ENCODE data around the gene HADHA. TPM values are rescaled to one million over a fixed set of nuclear protein-coding genes. Genes with fewer than 3 reads are reported as not detected.

HADHA gene
- total RNA-seq, 2 donors from 2014 or later: 226 to 266 TPM

DNA sequence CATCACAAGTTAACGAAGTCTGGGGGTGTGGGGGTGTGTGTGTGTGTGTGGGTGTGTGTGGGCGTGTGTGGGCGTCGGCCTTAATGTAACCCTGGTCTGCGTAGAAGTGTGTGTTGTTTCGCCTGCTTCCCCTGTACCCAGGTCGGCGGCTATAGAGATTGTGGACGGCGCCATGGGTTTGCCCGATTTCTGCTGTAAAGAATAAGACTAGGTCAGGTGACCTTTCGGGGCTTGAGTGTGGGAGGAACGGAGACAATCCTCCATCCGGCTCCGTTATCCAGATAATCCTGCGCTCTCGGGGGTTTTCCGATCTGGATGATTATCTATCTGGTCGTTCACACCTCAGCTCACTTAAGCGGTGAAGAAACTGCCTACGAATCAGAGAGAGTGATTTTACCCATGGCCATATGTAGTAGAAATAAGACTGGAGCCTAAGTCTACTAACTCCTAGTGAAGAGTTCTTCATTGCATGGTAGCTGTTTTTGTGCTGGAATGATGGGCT lies 850 bp upstream of the HADHA start:
- H3K9me3 ChIP-seq: no peaks in the 10 kb centered on the region
- H3K27me3 ChIP-seq: no peaks in the 10 kb centered on the region
- peaks cover 18% of the 10 kb centered on the region for H3K4me1 ChIP-seq
- TF ChIP-seq, protein P1, sequence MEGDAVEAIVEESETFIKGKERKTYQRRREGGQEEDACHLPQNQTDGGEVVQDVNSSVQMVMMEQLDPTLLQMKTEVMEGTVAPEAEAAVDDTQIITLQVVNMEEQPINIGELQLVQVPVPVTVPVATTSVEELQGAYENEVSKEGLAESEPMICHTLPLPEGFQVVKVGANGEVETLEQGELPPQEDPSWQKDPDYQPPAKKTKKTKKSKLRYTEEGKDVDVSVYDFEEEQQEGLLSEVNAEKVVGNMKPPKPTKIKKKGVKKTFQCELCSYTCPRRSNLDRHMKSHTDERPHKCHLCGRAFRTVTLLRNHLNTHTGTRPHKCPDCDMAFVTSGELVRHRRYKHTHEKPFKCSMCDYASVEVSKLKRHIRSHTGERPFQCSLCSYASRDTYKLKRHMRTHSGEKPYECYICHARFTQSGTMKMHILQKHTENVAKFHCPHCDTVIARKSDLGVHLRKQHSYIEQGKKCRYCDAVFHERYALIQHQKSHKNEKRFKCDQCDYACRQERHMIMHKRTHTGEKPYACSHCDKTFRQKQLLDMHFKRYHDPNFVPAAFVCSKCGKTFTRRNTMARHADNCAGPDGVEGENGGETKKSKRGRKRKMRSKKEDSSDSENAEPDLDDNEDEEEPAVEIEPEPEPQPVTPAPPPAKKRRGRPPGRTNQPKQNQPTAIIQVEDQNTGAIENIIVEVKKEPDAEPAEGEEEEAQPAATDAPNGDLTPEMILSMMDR (IDR thresholded peaks at IDR 0.05): no peak
- H3K4me3 ChIP-seq: peak overlapping the region; percentile 89
- no peaks in the 10 kb centered on the region for H3K36me3 ChIP-seq
- DNase-seq: peak; percentile 63
- H3K9ac ChIP-seq (ENCODE audit: low read depth in 2 of 2, low read length in 2 of 2): peak overlapping the region; percentile 90 to 99
- H3K27ac ChIP-seq: peak overlapping the region; percentile 96
- intact Hi-C loops (cut with DNase I): no loop called here

DNA sequence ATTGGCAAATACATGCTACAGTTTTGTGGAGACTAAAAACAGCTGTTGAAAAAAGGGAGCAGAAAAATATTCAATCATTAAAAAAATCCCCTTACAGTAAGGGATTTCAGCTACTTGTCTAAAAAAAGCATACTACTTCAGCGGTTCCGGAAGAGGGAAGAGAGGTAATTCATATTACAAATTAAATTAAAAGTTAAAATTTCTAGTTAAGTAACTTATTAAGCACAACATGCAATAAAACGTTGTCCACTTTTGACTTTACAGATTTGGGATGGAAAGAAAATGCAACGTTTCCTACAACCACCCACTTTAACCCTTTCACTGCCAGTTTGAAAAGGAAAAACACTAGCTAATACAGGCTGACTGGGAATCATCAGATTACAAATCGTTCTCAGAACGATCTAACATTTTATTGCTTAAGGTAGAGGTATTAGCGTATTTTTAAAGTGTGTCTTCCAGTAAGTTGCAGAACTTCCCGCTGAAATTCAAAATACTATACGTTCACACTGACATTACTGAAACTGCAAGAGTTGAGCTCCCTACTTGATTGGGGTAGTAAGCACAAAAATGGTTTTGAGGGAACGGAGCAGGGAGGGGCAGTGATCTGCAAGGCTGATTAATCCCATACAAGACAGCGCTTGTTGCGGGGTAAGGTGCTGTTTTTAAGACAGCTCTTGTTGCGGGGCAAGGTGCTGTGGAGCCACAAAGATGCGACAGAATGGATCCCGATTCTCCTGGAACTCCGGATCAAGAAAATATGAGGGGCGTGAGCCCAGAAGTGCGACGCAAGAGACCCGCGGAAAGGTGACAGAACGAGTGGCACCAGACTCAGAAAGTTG lies 743 bp downstream of the HADHA start:
- H3K4me3 ChIP-seq: peak overlapping the region; percentile 89
- intact Hi-C loops (cut with DNase I): no loop called here
- TF ChIP-seq, protein P1 (IDR thresholded peaks at IDR 0.05): no peak
- H3K4me1 ChIP-seq: peaks cover 20% of the 10 kb centered on the region
- no peaks in the 10 kb centered on the region for H3K36me3 ChIP-seq
- no peaks in the 10 kb centered on the region for H3K27me3 ChIP-seq
- DNase-seq: no peak
- H3K9me3 ChIP-seq: no peaks in the 10 kb centered on the region
- H3K9ac ChIP-seq (ENCODE audit: low read depth in 2 of 2, low read length in 2 of 2): peak overlapping the region; percentile 90 to 99
- peak overlapping the region; percentile 96 for H3K27ac ChIP-seq

DNA sequence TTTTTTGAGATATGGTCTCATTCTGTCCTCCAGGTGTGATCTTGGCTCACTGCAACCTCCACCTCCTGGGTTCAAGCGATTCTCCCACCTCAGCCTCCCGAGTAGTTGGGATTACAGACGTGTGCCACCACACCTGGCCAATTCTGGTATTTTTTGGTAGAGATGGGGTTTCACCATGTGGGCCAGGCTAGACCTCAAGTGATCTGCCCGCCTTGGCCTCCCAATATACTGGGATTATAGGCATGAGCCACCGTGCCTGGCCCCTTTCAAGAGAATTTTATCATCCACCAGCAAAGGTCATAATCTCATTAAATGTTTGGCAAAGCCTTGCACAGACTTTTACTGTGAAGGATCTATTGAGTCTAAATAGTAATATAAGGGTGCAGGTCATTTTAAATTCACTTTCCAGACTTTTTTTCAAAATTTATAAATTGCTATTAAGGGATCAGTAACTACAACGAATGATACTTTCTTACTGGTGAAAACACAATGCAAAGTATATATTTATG lies 2.5 kb downstream of the HADHA start:
- H3K27me3 ChIP-seq: no peaks in the 10 kb centered on the region
- H3K27ac ChIP-seq: no peak overlapping the region
- intact Hi-C loops (cut with DNase I): no loop called here
- TF ChIP-seq, protein P1 (IDR thresholded peaks at IDR 0.05): no peak
- peaks cover 9% of the 10 kb centered on the region for H3K36me3 ChIP-seq
- H3K4me1 ChIP-seq: peaks cover 22% of the 10 kb centered on the region
- H3K9ac ChIP-seq (ENCODE audit: low read depth in 2 of 2, low read length in 2 of 2): peak overlapping the region in 1 of 2 donors; percentile 29
- no peak overlapping the region for H3K4me3 ChIP-seq
- H3K9me3 ChIP-seq: no peaks in the 10 kb centered on the region
- no peak for DNase-seq

DNA sequence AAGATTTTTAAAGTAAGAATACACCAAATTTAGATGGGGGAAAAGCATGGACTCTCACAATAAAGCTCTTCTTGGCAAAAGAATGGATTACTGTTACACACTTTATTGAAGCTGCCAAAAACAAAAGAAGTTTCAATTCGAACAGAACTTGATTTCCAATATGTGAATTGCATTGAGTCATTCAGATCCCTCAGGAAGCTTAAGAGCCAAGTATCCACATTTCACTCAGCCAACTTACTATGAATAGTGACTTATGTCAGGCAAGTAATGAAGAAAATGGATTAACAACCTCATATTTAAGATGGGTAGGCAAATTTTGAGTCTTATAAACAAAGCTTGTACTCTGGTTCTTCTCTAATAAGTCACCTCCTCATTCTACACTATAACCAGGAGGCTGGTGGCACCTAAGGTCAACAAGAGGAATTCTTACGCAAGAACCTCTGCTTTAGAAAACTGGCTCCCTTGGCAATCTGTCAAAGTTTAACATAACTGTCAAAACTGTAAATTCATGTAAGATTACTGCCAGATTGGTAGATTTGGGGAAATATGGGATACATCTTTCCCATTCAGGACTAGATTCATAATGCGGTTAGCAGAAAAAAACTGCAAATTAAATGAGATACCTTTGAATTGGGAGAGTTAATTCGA lies 6.0 kb downstream of the HADHA start:
- TF ChIP-seq, protein P1 (IDR thresholded peaks at IDR 0.05): no peak
- no peak for DNase-seq
- intact Hi-C loops (cut with DNase I): loop anchor here (10.0 kb wide), 1 partner anchor 86 kb away; no protein-coding TSS in a partner anchor
- H3K9me3 ChIP-seq: no peaks in the 10 kb centered on the region
- no peak overlapping the region for H3K9ac ChIP-seq (ENCODE audit: low read depth in 2 of 2, low read length in 2 of 2)
- H3K27me3 ChIP-seq: no peaks in the 10 kb centered on the region
- no peak overlapping the region for H3K27ac ChIP-seq
- peaks cover 11% of the 10 kb centered on the region for H3K4me1 ChIP-seq
- H3K36me3 ChIP-seq: peaks cover 29% of the 10 kb centered on the region
- H3K4me3 ChIP-seq: no peak overlapping the region

DNA sequence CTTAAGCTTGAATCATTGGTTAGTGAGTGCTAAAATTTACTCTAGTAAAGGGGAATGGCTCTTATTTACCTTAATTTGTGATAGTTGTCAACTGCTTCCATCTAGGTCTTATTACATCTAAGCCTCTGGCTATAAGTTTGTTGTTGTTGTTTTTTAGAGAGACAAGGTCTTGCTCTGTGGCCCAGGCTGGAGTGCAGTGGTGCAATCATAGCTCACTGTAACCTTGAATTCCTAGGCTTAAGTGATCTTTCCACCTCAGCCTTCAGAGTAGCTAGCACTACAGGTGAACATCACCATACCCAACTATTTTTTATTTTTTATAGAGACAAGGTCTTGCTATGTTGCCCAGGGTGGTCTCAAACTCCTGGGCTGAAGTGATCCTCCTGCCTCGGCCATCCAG lies 6.6 kb downstream of the HADHA start:
- Histone ChIP-seq H3K9ac (ENCODE audit: low read depth in 2 of 2, low read length in 2 of 2) (no peak overlapping the region), H3K27ac (no peak overlapping the region), H3K36me3 (peaks cover 35% of the 10 kb centered on the region), H3K4me1 (peaks cover 11% of the 10 kb centered on the region), H3K27me3 (no peaks in the 10 kb centered on the region), H3K9me3 (no peaks in the 10 kb centered on the region), H3K4me3 (no peak overlapping the region)
- DNase-seq: no peak
- TF ChIP-seq, protein P1 (IDR thresholded peaks at IDR 0.05): no peak
- intact Hi-C loops (cut with DNase I): loop anchor here (10.0 kb wide), 1 partner anchor 87 kb away; no protein-coding TSS in a partner anchor
